ENCODE results near the gene RPP38.

Gene RPP38

GRCh38 chr10:15069230-15069629, 27.9 kb upstream of the RPP38 start:
- H3K4me3 ChIP-seq (ENCODE audit: low read length, poor library complexity, severe bottlenecking), result no peak overlapping the region
- no peaks in the 10 kb centered on the region for H3K9me2 ChIP-seq (replicated peaks; ENCODE audit: low read depth, low read length)
- no peak overlapping the region for H3K4me2 ChIP-seq (ENCODE audit: low read depth, low read length, poor library complexity, severe bottlenecking)
- no peaks in the 10 kb centered on the region for H4K20me1 ChIP-seq (ENCODE audit: insufficient read depth, low read length, poor library complexity, severe bottlenecking)
- peaks cover 4% of the 10 kb centered on the region; the same call in 1 of the 2 replicates for H3K9me3 ChIP-seq (ENCODE audit: insufficient read depth, low read depth, low read length)
- no peak for TF ChIP-seq EZH2phosphoT487 (IDR thresholded peaks at IDR 0.05; ENCODE audit: borderline replicate concordance)
- no peak for TF ChIP-seq CTCF (conservative IDR thresholded peaks at IDR 0.05; ENCODE audit: low read length)
- H3K79me2 ChIP-seq (ENCODE audit: insufficient read depth, low read length), result no peaks in the 10 kb centered on the region
- H3K27me3 ChIP-seq (ENCODE audit: insufficient read depth, low read length, poor library complexity, severe bottlenecking), result no peaks in the 10 kb centered on the region
- no peak overlapping the region for H2AFZ ChIP-seq (ENCODE audit: low read length)
- H3K4me1 ChIP-seq (ENCODE audit: insufficient read depth, low read length, poor library complexity, severe bottlenecking), result no peaks in the 10 kb centered on the region
- no peak overlapping the region for H3K9ac ChIP-seq (ENCODE audit: low read depth, low read length, poor library complexity, severe bottlenecking)
- no peaks in the 10 kb centered on the region for H3K36me3 ChIP-seq (ENCODE audit: insufficient read depth, low read length)
- no peaks in the 10 kb centered on the region for H3F3A ChIP-seq (ENCODE audit: low read depth)

GRCh38 chr10:15072358-15072757, 24.8 kb upstream of the RPP38 start:
- Histone ChIP-seq H2AFZ (ENCODE audit: low read length) (no peak overlapping the region), H3K9me2 (replicated peaks; ENCODE audit: low read depth, low read length) (no peaks in the 10 kb centered on the region), H3K9me3 (ENCODE audit: insufficient read depth, low read depth, low read length) (no peaks in the 10 kb centered on the region), H3K4me1 (ENCODE audit: insufficient read depth, low read length, poor library complexity, severe bottlenecking) (no peaks in the 10 kb centered on the region), H3K27me3 (ENCODE audit: insufficient read depth, low read length, poor library complexity, severe bottlenecking) (no peaks in the 10 kb centered on the region), H3K4me2 (ENCODE audit: low read depth, low read length, poor library complexity, severe bottlenecking) (no peak overlapping the region), H3K4me3 (ENCODE audit: low read length, poor library complexity, severe bottlenecking) (no peak overlapping the region), H3K9ac (ENCODE audit: low read depth, low read length, poor library complexity, severe bottlenecking) (no peak overlapping the region), H3K79me2 (ENCODE audit: insufficient read depth, low read length) (no peaks in the 10 kb centered on the region), H4K20me1 (ENCODE audit: insufficient read depth, low read length, poor library complexity, severe bottlenecking) (no peaks in the 10 kb centered on the region), H3F3A (ENCODE audit: low read depth) (no peaks in the 10 kb centered on the region), H3K36me3 (ENCODE audit: insufficient read depth, low read length) (0 out of 2 replicates have a peak, but pooled peaks cover 7% of the 10 kb centered on the region)
- TF ChIP-seq EZH2phosphoT487 (IDR thresholded peaks at IDR 0.05; ENCODE audit: borderline replicate concordance) (no peak), CTCF (conservative IDR thresholded peaks at IDR 0.05; ENCODE audit: low read length) (no peak)

GRCh38 chr10:15075421-15075820, 21.7 kb upstream of the RPP38 start:
- H3K36me3 ChIP-seq (ENCODE audit: insufficient read depth, low read length), result peaks cover 11% of the 10 kb centered on the region; the same call in 1 of the 2 replicates
- TF ChIP-seq CTCF (conservative IDR thresholded peaks at IDR 0.05; ENCODE audit: low read length) (no peak), EZH2phosphoT487 (IDR thresholded peaks at IDR 0.05; ENCODE audit: borderline replicate concordance) (no peak)
- H3K4me2 ChIP-seq (ENCODE audit: low read depth, low read length, poor library complexity, severe bottlenecking), result no peak overlapping the region

More at GRCh38 chr10:15075421-15075820, 21.7 kb upstream of the RPP38 start:
- H3K79me2 ChIP-seq (ENCODE audit: insufficient read depth, low read length), result no peaks in the 10 kb centered on the region
- H3K27me3 ChIP-seq (ENCODE audit: insufficient read depth, low read length, poor library complexity, severe bottlenecking), result no peaks in the 10 kb centered on the region
- no peaks in the 10 kb centered on the region for H3K4me1 ChIP-seq (ENCODE audit: insufficient read depth, low read length, poor library complexity, severe bottlenecking)
- no peak overlapping the region for H3K9ac ChIP-seq (ENCODE audit: low read depth, low read length, poor library complexity, severe bottlenecking)
- no peaks in the 10 kb centered on the region for H3K9me2 ChIP-seq (replicated peaks; ENCODE audit: low read depth, low read length)
- H3K4me3 ChIP-seq (ENCODE audit: low read length, poor library complexity, severe bottlenecking), result no peak overlapping the region
- no peaks in the 10 kb centered on the region for H4K20me1 ChIP-seq (ENCODE audit: insufficient read depth, low read length, poor library complexity, severe bottlenecking)
- no peak overlapping the region for H2AFZ ChIP-seq (ENCODE audit: low read length)
- H3K9me3 ChIP-seq (ENCODE audit: insufficient read depth, low read depth, low read length), result no peaks in the 10 kb centered on the region
- no peaks in the 10 kb centered on the region for H3F3A ChIP-seq (ENCODE audit: low read depth)
